Small intestine (tissue), 16 donors: ENCODE data around the gene IGFLR1. TPM values are rescaled to one million over a fixed set of nuclear protein-coding genes. Genes with fewer than 3 reads are reported as not detected.

Source experiments
- DNase-seq, 2 donors: peaks; one replicate each; pipeline versions ENCODE4 v3.0.0 to v3.0.0-alpha.2; 2013
- FAIRE-seq: peaks from 2 replicates; lab custom pipeline; 2012; peaks lifted over from hg19 to GRCh38; lab: Jason Lieb, UNC
- H3K27ac ChIP-seq, 3 donors: one replicate each; pipeline ENCODE4 v1.5.1; 2013; ENCODE audit warnings: low read length in 2 of 3, mild to moderate bottlenecking in 2 of 3, control low read depth in 1 of 3, inconsistent platforms in 1 of 3, low read depth in 1 of 3, moderate library complexity in 1 of 3
- H3K27me3 ChIP-seq, 3 donors: one replicate each; pipeline ENCODE4 v1.6.1; 2013; ENCODE audit warnings: low read length in 3 of 3, inconsistent platforms in 1 of 3; ENCODE audit not compliant: control insufficient read depth in 3 of 3, insufficient read depth in 3 of 3
- H3K36me3 ChIP-seq, 3 donors: one replicate each; pipeline ENCODE4 v1.6.1; 2013; ENCODE audit warnings: low read length in 3 of 3, inconsistent platforms in 1 of 3, low read depth in 1 of 3, mild to moderate bottlenecking in 1 of 3, moderate library complexity in 1 of 3; ENCODE audit not compliant: control insufficient read depth in 3 of 3, insufficient read depth in 2 of 3
- H3K4me1 ChIP-seq, 3 donors: one replicate each; pipeline ENCODE4 v1.6.1; 2013; ENCODE audit warnings: low read length in 2 of 3, inconsistent platforms in 1 of 3, low read depth in 1 of 3, mild to moderate bottlenecking in 1 of 3, moderate library complexity in 1 of 3; ENCODE audit not compliant: control insufficient read depth in 3 of 3, insufficient read depth in 2 of 3
- H3K4me3 ChIP-seq, 3 donors: one replicate each; pipeline ENCODE4 v1.5.1; 2013; ENCODE audit warnings: low read length in 3 of 3, control low read depth in 1 of 3, inconsistent platforms in 1 of 3, low read depth in 1 of 3, mild to moderate bottlenecking in 1 of 3, moderate library complexity in 1 of 3
- H3K9me3 ChIP-seq, 2 donors: one replicate each; pipeline ENCODE4 v1.6.1; 2013; ENCODE audit warnings: low read depth in 1 of 2, low read length in 1 of 2; ENCODE audit not compliant: control insufficient read depth in 2 of 2, insufficient read depth in 1 of 2
- WGBS, 3 donors: extraction: QIAGEN DNeasy Blood & Tissue Kit; methylation state at CpG; one replicate each; pipeline ENCODE4 v1.1.7; 2013; 5-methylcytosine and 5-hydroxymethylcytosine counted together
- long read RNA-seq, 10 donors: transcript quantifications; one replicate each; lab custom pipeline, GENCODE V29; 2026
- polyA plus RNA-seq, 4 donors: library from polyadenylated mRNA; stranded (reverse) in 3 of 4; unstranded in 1 of 4; fragments of 200-250 nt in 3 of 4; fragments of 120-200 nt in 1 of 4; gene quantifications; one replicate each; pipeline versions ENCODE4 v1.2.1 to v1.2.3, GENCODE V29; 2013
- donor health status: healthy with polysubstance abuse.
- donor health status: control.
- donor health status: control.
- donor health status: Bipolar disorder and iron deficiency.
- donor health status: healthy.

IGFLR1 gene
- 10 to 100 TPM in 3 of 4 donors, 1 to 10 TPM in 1; 4.3 to 17.8 (median 12.1) TPM for polyA plus RNA-seq
- long read RNA-seq, donor 1 = 0 reads
- long read RNA-seq, donor 2, partial matches to known transcripts = 0 of 1 reads
- long read RNA-seq, donor 2, other reads (novel, unspliced or antisense) = 0 of 1 reads
- long read RNA-seq, donor 3, partial matches to known transcripts = 0 of 1 reads
- long read RNA-seq, donor 3, other reads (novel, unspliced or antisense) = 0 of 1 reads
- long read RNA-seq, donor 4 = 0 reads
- long read RNA-seq, donor 5 = 0 reads
- long read RNA-seq, donor 6 = 0 reads
- long read RNA-seq, donor 7, partial matches to known transcripts = 0 of 9 reads
- long read RNA-seq, donor 7, other reads (novel, unspliced or antisense) = 8 of 9 reads
- long read RNA-seq, donor 8 = 0 reads
- long read RNA-seq, donor 9 = 0 reads
- long read RNA-seq, donor 10 = 0 reads

- DNase-seq (peak in 1 of 2 donors; percentile 31), FAIRE-seq (no peak)
- Histone ChIP-seq H3K27ac (peak within 1 kb of the TSS in 2 of 3 donors; percentile 68 to 88), H3K9me3 (peaks cover 0 to 4% of the 10 kb centered on the region in 2 donors), H3K4me1 (peaks cover 0 to 20% (median 3%) of the 10 kb centered on the region in 3 donors), H3K4me3 (peak within 1 kb of the TSS in 1 of 3 donors; percentile 16), H3K27me3 (no peaks in the 10 kb centered on the region), H3K36me3 (peaks cover 0 to 50% (median 5%) of the 10 kb centered on the region in 3 donors)
- WGBS, 3 donors = 62 to 88% (median 71%) methylated on average over 9 of the region's 9 CpGs
Measured at GRCh38 chr19:35742121-35742724, at the start of gene IGFLR1. Gene IGFLR1, minus strand, starts transcription at chr19:35742452. Its CDS starts 1,272 bp downstream, at chr19:35741180.

GRCh38 chr19:35791814-35792279 lies 49.6 kb upstream of the IGFLR1 start:
- 76 to 85% (median 78%) methylated on average over 9 of the region's 9 CpGs for WGBS, 3 donors
- H3K36me3 ChIP-seq = peaks cover 0 to 2% (median 2%) of the 10 kb centered on the region in 3 donors

GRCh38 chr19:35790981-35791813 lies 48.9 kb upstream of the IGFLR1 start:
- 55 to 63% (median 56%) methylated on average over 18 to 20 of the region's 20 CpGs for WGBS, 3 donors
- no peak for FAIRE-seq

More at GRCh38 chr19:35791814-35792279, 49.6 kb upstream of the IGFLR1 start:
- H3K27me3 ChIP-seq = peaks cover 0 to 8% (median 7%) of the 10 kb centered on the region in 3 donors
- peaks cover 0 to under 1% (median 0%) of the 10 kb centered on the region in 3 donors for H3K4me1 ChIP-seq
- no peak overlapping the region for H3K27ac ChIP-seq
- H3K4me3 ChIP-seq = no peak overlapping the region
- FAIRE-seq (no peak), DNase-seq (no peak)
- no peaks in the 10 kb centered on the region for H3K9me3 ChIP-seq

GRCh38 chr19:35789978-35790944 lies 48.0 kb upstream of the IGFLR1 start:
- Histone ChIP-seq H3K4me1 (peaks cover 0 to 14% (median 0%) of the 10 kb centered on the region in 3 donors), H3K27me3 (no peaks in the 10 kb centered on the region), H3K9me3 (no peaks in the 10 kb centered on the region), H3K36me3 (peaks cover 0 to 4% (median 2%) of the 10 kb centered on the region in 3 donors), H3K27ac (no peak overlapping the region), H3K4me3 (no peak overlapping the region)
- DNase-seq (no peak), FAIRE-seq (no peak)
- 82 to 90% (median 89%) methylated on average over 17 to 19 of the region's 19 CpGs for WGBS, 3 donors

More at GRCh38 chr19:35790981-35791813, 48.9 kb upstream of the IGFLR1 start:
- DNase-seq = no peak
- Histone ChIP-seq H3K36me3 (peaks cover 0 to 2% (median 2%) of the 10 kb centered on the region in 3 donors), H3K27ac (no peak overlapping the region), H3K27me3 (peaks cover 0 to 2% (median under 1%) of the 10 kb centered on the region in 3 donors), H3K4me3 (no peak overlapping the region), H3K9me3 (no peaks in the 10 kb centered on the region), H3K4me1 (peaks cover 0 to 7% (median 0%) of the 10 kb centered on the region in 3 donors)

- no peak for FAIRE-seq
Measured at GRCh38 chr19:35789195-35789977, 47.1 kb upstream of the IGFLR1 start.

GRCh38 chr19:35788205-35788960 lies 46.1 kb upstream of the IGFLR1 start:
- H3K27ac ChIP-seq = no peak overlapping the region
- H3K9me3 ChIP-seq = no peaks in the 10 kb centered on the region
- H3K27me3 ChIP-seq = no peaks in the 10 kb centered on the region
- DNase-seq = no peak
- 78 to 86% (median 82%) methylated on average over 12 of the region's 12 CpGs for WGBS, 3 donors
- no peak for FAIRE-seq
- H3K4me3 ChIP-seq = no peak overlapping the region
- peaks cover 0 to 10% (median 2%) of the 10 kb centered on the region in 3 donors for H3K36me3 ChIP-seq
- H3K4me1 ChIP-seq = peaks cover 0 to 14% (median 0%) of the 10 kb centered on the region in 3 donors

More at GRCh38 chr19:35789195-35789977, 47.1 kb upstream of the IGFLR1 start:
- WGBS, 3 donors = 79 to 85% (median 84%) methylated on average over 11 of the region's 11 CpGs
- DNase-seq = no peak
- Histone ChIP-seq H3K27ac (no peak overlapping the region), H3K4me1 (peaks cover 0 to 14% (median 0%) of the 10 kb centered on the region in 3 donors), H3K36me3 (peaks cover 0 to 6% (median 2%) of the 10 kb centered on the region in 3 donors), H3K27me3 (no peaks in the 10 kb centered on the region), H3K9me3 (no peaks in the 10 kb centered on the region), H3K4me3 (no peak overlapping the region)
